HG03439 (cell line): ENCODE results near the gene BUD31.
A peak's percentile ranks its signal among the peaks of the same experiment; 100 is the strongest.
"Not testable (repeated sequence)": the region's sequence is repeated elsewhere in the genome, so short reads cannot be mapped to it uniquely, and the experiment has no call there.

Experiments
- ATAC-seq: cut with Tn5 transposase; IDR thresholded peaks from one replicate; pipeline ENCODE4 v1.9.1; 2021; ENCODE audit warnings: mild to moderate bottlenecking, moderate library complexity; ENCODE audit not compliant: unreplicated experiment

The BUD31 gene

DNA sequence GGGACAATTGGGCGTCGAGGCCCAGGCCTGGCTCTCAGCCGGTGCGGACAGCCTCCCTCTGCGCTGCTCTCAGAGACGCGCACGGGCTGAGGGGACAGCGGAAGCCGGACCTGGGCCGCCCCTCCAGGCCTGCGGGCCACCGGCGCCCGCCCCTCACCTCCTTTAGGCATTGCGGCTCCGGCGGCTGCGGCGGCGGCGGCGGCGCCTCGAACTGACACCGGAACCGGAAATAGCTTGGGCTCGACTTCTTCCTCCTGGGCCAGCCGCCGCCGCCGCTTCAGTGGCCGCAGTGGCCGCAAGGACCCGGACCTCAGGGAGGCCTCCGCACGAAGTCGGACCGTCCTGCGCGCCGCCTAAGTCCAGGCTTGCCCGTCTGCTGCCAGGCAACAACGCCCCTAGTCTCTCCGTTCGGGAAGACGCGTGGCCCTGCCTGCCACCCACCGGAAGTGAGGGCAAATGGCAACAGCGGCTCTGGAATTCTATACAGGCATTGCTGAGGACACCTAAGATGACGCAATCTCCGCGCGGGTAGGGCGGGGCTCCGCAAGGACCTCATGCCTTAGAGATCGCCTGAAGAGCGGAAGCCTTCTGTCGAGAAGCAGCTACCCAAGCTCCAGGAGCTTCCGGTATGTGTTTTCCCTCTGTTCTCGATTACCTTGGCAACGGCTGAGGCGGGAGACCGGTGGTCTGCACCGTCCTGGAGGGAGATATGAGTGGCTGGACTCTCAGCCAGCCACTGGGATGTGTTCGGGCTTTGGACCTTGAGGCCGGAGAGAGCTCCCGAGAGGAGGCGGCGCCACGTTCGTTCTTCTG, at the start of gene BUD31, which contains the start of gene PDAP1:
Gene BUD31, plus strand, starts transcription at position 591 of the 813 bp plus-strand sequence. CDS start 2,124 bp downstream, outside the sequence.
Gene PDAP1, minus strand, starts transcription at position 219 of the 813 bp plus-strand sequence. Its CDS starts 49 bp downstream, at position 170.
- peak; percentile 76 for ATAC-seq

DNA sequence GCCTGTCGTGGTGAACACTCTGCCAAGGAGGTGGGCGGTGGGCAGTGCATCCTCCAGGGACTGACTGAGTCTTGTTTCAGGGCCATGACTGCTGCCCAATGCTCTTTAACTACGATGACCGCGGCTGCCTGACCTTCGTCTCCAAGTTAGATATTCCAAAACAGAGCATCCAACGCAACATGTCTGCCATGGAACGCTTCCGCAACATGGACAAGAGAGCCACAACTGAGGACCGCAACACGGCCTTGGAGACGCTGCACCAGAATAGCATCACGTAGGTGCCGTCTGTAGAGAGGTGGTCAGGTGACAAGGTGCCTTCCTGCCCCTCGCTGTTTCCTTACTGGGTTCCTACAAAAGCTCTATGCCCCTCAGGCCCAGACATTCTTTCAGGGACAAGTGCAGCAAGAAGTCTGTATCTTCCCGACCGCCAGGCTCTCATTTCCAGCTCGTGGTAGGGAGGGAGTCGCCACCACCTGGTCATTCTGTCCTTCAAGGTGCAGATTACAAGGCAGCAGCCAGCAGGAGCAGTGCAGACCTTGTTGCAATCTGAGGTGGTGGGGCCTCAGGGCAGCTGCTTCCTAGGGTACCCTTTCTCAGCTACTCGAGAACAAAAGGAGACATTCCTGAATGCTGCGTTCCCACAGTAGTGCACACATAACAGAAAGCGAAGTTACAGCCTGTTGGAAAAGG, 49.2 kb upstream of the BUD31 start:
- no peak for ATAC-seq

DNA sequence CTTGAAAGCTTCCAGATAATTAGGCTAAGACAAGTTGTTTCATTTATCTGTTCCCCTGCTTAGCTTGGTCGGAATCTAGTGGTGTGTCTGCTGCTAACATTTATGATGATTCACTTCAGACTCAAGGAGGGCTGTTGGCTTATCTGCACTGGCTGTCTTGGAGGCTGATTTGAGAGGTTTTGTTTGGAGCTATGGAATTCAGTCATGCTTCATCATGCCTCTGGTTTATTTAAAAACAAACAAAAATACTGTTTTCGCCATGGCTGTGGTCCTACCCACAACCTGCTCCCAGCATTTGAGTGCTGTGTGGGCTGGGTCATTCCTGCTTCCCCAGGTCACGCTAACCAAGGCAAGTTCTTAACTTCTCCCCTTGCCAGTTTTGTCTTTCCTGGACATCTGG, 46.0 kb upstream of the BUD31 start:
- ATAC-seq = no peak

DNA sequence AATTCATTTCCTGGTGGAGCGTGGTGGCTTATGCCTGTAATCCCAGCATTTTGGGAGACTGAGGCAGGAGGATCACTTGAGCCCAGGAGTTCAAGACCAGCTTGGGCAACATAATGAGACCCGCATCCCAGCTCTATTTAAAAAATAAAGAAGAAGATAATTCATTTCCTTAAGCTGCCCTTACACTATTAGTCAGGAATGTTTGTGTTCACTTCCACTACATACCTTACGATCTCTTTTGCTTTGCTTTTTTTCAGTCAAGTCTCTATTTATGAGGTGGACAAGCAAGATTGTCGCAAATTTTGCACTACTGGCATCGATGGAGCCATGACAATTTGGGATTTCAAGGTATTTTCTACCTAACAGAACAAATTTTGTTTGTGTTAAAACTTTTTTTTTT, 45.5 kb upstream of the BUD31 start:
- ATAC-seq = no peak

DNA sequence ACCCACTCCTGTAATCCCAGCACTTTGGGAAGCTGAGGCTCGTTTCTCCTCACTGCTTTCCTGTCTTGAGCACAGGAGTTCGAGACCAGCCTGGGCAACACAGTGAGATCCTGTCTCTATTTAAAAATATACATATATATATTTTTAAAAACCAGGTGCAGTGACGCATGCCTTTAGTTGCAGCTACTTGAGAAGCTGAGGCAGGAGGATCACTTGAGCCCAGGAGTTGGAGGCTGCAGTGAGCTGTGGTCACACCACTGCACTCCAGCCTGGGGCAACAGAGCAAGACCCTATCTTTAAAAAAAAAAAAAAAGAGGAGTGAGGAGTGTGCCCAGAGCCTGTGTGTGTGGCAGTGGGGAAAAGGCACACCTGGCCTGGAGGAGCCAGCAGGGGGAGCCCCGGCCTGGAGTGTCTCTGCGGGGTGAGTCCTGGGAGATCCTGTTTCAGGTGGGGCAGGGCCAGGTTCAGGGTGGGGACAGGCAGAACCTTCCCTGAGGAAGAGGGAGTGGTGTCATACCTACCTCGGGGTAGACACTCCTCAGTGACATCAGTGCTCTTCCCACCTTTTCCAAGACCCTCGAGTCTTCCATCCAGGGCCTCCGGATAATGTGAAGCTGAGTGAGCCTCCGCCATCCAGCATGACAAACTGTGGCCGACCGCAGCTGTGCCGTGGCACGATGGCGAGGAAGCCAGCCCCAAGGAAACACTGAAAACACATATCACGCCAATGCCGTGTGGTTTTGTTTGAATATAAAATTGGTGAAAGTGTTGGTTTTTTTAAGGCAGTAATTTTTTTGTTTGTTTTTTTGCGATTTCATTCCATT, 43.2 kb upstream of the BUD31 start:
- ATAC-seq = no peak

GRCh38 chr7:99366646-99367045, 42.1 kb upstream of the BUD31 start:
- no peak for ATAC-seq

- ATAC-seq = no peak
These were observed 39.9 kb upstream of the BUD31 start for GRCh38 chr7:99368750-99369389.

DNA sequence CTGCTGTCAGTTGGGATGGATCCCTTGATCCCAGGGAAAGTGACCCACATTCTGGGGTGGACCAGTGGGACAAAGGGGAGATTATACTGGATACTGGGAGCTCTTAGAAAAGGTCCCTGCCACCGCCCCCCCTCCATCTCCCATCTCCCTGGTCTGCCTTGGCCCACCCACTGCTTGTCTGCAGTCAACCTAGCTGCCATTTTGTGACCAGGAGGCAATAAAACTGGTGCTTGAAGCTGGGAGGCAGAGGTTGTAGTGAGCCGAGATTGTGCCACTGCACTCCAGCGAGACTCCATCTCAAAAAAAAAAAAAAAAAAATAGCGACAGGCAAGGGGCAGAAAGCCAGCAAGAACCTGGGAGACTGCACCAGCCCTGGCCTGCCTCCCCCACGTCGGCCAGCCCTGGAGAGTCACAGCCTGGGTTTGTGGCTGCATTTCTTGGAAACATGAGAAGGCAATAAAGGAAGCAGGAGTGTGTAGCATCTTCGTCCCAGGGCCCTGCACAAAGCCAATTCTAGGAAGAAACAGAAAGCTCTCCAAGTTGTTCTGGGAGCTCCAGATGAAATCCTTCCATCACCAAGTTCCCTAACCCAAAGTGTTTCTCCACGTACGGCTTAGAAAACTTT, 38.9 kb upstream of the BUD31 start:
- ATAC-seq = no peak

DNA sequence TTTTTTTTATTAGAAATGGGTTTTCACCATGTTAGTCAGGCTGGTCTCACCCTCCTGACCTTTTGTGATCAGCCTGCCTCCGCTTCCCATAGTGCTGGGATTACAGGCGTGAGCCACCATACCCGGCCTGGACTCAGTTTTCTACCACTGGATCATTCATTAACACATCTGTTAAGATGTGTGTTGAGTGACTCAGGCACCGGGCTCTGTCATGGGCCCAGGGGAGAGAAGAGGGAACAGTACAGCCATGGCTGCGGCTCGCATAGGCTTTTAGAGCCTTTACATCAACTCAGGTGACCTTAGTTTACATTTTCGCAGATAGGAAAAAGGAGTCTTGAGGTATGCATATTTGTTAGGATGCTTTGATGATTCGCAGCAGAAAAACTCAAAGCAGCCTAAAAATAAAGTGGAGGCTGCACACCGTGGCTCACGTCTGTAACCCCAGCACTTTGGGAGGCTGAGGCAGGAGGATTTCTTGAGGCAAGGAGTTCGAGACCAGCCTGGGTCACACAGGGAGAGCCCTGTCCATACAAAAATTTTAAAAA, 37.3 kb upstream of the BUD31 start:
- no peak for ATAC-seq

GRCh38 chr7:99372275-99373090, 36.3 kb upstream of the BUD31 start:
- ATAC-seq = no peak

- ATAC-seq = no peak
These were observed 35.4 kb upstream of the BUD31 start for GRCh38 chr7:99373091-99374066.

DNA sequence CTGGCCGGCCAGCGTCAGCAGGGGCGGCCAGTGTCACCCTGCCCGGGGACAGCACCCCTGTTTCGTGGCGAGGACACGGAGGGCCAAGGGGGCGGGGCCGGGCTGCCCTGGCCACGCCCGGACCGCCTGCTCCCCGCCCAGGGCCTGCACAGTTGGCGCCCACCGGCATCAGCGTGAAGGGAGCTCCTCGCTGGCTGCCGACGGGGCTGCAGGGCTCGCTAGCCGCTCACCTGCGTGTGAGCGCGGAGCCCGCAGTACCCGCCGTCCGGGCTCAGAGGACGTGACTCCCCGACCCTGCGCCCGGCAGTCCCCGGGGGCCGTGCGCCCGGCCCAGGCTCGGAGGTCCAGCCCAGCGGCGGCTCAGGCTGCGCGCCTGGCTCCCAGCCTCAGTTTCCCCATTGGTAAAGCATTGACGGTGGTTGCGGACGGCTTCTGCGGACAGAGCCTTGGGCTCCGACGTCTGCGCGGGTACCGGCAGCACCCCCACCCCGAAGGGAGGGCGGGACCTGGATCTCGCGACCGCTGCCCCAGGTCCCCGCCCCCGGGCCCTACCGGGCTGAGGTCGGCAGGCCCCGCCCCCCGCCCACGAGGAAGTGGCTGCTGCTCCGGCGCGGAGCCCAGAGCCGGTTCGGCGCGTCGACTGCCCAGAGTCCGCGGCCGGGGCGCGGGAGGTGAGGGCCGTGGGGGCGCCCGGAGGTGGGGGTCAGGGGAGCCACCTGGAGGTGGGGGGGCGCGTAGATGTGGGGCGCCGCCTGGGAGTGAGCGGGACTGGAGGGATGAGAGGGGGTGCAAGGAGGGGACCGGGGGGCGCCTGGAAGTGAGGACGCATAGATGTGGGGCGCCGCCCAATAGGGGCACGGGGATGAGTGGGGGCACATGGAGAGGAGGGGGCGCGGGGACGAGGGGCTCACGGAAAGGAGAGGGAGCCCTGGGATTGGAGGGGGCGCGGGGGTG, 34.4 kb upstream of the BUD31 start, which contains the start of gene ARPC1B:
Gene ARPC1B, plus strand, starts transcription at position 620 of the 954 bp plus-strand sequence. CDS start 10,985 bp downstream, outside the sequence.
- ATAC-seq = peak; percentile 53

- peak; percentile 42 for ATAC-seq
These were observed 33.5 kb upstream of the BUD31 start for GRCh38 chr7:99375070-99375807.

GRCh38 chr7:99379043-99379577, 29.7 kb upstream of the BUD31 start:
- no peak for ATAC-seq

DNA sequence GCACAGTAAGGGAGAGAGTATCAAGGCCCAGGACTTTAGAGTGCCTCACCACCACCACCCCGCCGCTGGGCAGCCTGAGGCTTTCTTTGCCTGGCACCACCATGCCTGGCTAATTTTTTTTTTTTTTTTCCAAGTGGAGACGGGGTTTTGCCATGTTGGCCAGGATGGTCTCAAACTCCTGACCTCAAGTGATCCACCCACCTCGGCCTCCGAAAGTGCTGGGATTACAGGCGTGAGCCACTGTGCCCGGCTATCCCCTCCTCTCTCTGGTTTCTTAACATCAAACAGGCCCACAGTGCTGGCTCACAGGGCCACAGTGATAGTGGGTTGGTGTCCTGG, 29.1 kb upstream of the BUD31 start:
- not testable (repeated sequence) for ATAC-seq
